ENCODE data around the gene KLHDC10.

GRCh38 chr7:130022623-130023175 lies 47.6 kb upstream of the KLHDC10 start:
- TF ChIP-seq EZH2phosphoT487 (IDR thresholded peaks at IDR 0.05; ENCODE audit: insufficient read depth, low read depth) (no peak), EZH2 (IDR thresholded peaks at IDR 0.05; ENCODE audit: insufficient read depth, poor library complexity, severe bottlenecking) (no peak)
